Renal cortical epithelial cell (primary cell): ENCODE results near the gene GPSM1. TPM values are rescaled to one million over a fixed set of nuclear protein-coding genes. Genes with fewer than 3 reads are reported as not detected.

Experiments
- DNase-seq: peaks from one replicate; pipeline ENCODE4 v3.0.0-alpha.2; 2011; ENCODE audit warnings: low read depth
- total RNA-seq: library from RNA; depleted of rRNA; stranded (reverse); fragments of >200 nt; gene quantifications from 2 replicates; pipeline ENCODE4 v1.2.3, GENCODE V29; 2014

Gene GPSM1
- total RNA-seq, 1 donor from 2014 or later: 23.6 TPM

DNA sequence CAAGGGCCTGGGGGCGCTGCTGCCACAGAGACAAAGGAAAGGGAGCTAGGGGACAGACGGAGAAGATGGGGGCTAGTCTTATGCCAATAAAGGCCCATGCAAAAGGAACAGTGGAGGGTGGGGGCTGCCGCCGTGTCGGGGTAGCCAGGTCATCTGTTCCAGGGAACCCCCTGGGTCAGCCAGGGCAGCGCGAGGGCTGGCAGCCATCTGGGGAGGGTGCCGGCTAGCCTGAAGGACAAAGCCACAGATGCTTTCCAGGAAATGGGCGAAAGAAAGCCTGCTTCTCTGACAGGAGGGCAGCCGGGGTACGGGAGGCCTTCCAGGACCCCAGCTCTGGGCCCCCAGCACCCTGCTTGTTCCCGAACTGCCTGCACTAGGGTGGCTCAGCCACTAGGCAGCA is 47.8 kb downstream of the GPSM1 start:
- DNase-seq: no peak

DNA sequence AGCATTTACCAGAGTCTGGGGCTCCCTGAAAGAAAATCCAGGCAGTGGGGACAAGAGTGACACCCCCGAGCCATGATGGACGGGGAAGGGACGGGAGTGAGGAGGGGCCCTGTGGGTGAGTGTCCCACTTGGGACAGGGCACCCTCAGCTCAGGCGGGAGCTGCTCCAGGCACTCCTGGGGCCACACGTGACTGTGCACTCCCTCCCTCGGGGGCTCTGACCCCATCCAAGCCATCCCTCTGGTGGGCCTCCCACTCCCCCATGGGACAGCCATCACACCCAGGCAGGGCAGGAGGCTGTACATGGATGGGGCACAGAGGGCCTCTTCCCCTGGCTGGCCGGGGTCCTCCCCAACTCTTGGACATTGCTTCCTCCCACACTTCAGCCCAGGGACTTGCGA is 49.1 kb downstream of the GPSM1 start:
- DNase-seq: no peak

DNA sequence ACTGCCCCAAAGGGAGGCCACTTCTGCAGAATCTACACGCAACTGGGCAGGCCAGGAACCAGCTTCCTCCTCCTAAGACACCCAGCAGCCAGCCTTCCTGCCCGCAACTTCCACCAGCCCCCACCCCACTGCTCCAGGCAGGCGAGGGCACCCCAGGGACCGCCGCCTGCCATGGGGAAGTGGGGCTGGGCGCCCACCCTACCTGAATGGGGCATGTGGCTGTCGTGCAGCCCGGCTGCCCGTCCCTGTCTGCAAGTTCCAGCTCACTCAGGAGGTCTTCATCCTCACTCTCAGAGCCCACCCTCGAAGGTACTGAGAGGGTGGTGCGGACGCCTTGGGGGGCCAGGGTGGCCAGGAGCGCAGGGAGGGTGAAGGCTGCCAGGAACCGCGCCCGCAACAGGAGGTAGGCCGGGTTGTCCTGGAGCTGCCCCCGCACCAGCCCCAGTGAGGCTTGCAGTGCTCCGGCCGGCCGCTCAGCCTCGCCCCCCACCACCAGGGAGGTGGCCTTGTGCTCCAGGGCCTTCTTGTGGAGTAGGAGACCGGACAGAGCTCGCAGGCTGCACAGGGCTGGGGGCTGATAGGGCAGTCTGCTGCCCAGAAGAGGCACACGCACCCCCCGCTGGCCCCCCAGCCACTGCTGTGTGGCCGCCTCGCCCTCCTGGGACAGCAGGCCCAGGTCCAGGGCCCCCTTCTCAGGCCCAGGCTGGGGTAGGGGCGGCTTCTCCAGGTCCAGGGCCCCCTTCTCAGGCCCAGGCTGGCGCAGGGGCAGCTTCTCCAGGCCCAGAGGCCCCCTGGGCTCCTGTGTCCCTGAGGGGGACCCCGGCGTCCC is 50.2 kb downstream of the GPSM1 start:
- no peak for DNase-seq

DNA sequence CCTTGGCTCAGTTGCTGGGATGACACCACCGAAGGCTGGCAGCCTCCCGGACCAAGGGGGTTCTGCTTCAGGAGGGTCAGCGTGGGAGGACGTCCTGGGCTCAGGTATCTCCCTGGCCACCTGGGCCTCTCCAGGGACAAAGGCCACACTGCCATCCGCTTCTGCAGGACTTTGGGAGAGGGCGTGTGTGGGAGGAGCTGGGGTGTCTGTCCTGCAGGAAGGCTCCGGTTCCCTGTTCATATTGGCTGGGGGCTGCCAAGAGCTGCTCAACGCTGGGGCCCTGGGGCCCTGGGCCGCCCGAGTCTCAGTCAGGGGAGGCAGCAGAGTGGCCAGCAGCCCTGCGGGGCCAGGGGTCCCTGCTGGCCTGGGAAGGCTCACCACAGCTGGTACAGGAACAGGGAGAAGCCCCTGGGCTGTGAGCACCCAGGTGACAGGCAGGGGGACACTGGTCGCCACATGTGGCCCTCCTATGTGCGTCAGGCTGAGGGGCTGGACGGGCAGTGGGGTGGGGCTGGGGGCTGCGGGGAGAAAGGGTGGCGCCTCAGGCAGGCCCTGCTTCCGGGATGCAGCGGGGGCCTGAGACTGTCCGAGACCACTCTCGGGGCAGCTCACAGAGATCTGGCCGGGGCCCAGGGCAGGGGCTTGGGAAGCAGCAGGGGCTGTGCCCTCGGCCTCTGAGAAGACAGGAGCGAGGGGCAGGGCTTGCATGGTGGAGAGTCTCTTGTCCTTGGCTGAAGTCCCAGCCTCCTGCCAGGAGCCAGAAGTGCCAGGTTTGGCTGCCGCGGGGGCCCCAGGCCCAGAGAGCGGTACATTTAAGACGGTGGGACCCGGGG is 51.0 kb downstream of the GPSM1 start:
- no peak for DNase-seq

DNA sequence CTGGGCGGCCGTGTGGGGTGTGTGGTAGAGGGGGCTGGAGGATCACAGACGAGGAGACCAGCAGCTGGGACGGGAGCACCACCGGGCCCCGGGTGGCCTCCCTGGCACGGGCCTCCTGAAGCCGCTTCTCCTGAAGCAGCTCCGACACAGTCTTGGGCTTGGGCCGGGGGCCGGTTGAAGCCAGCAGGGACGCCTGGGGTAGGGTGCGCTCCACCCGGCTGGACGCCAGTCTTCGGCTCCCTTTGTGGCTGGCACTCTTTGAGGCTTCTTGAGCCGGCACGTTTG is 51.6 kb downstream of the GPSM1 start:
- DNase-seq: no peak

DNA sequence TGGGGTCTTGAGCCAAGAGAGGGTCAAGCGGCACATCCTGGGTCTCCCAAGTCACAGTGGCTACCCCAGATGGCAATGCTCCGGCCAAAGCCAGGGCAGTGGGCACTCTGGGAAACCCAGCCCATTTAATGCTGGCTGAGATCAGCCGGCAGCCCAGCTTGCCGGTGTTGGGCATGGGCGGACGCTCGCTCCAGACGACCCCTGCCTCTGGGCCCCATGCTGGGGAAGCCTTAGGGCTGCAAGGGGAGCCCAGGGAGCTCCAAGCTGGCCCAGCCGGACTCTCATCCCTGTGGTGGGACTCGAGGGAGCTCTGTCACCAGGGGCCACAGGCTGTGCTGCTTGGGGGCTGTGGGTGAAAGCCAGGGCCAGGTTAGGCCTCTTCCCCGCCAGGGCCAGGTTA is 52.1 kb downstream of the GPSM1 start:
- DNase-seq: no peak

DNA sequence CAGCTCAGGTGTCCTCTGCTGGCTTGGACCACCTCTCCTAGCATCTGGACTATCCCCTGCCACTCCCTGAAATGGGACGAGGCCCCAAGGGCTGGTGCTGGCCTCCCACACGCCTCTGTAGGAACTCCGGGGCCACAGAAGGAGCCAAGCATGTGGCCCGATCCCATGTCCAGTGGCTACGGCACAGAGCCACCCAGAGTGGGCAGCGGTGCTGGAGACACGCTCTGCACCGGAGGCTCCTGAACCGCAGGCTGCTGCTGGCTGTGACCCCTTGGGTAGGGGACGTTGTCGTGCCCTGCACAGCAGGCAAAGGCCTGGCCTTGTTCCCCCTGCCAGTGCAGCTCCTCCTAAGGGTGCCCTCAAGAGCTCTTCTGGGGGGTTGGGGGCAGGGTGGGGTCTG is 52.6 kb downstream of the GPSM1 start:
- no peak for DNase-seq

DNA sequence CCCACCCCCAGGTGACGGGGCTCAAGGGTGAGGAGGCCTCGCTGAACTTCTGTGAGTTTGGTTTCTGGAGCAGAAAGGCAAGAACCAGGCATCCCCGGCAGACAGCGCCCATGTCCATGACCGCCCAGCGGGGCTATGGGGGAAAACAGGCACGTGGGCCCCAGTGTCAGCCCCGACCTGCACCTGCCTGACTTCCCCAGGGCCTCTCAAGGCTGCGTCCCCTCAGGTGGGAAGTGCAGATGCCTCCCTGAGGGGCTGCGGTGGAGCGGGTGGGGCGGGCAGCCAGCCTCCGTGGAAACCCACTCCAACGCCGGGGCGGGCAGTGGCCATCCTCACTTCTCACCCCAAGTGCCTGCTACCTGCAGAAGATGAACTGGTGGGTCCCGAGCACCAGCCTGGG is 53.0 kb downstream of the GPSM1 start:
- no peak for DNase-seq

DNA sequence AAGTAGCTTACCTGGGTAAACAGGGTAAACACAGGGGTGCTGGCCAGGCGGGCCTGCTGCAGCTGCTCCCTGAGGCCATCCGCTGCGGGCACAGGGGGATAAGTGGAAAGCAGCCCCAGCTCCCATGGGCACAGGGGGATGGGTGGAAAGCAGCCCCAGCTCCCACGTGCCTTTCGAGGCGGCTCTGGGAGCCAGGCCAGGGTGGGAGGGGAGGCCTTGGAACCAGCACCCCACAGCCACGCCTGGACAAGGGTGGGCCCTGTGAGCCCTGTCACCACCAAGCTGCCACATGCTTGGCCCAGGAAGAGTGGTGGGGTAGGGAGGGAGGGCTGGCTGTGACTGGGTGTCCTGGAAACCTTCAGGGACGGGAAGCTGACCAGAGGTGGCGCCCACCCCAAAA is 54.0 kb downstream of the GPSM1 start:
- DNase-seq: no peak

DNA sequence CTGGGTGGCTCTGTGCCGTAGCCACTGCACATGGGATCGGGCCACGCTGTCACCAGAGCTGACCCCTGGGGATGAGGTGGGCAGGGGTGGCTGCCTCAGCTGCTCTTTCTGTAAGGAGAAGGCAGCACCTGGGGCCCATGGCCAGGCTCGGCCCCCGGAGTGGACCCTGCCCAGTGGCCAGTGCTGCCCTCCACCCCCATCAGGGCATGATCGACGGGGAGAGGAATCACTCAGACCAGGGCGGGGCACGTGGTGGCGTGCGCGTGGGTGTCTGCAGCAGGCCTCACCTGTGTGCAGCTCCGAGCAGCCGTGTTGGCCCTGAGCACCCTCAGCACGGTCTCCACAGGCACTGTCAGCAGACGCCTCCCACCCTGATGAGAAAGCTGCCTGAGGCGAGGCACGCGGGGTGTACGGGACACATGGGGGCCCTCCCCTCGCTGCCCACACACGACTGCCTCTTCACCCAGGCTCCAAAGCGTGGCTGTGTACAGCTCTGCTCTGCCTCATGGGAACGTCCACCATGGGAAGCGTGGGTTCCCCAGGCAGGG is 54.7 kb downstream of the GPSM1 start:
- no peak for DNase-seq

DNA sequence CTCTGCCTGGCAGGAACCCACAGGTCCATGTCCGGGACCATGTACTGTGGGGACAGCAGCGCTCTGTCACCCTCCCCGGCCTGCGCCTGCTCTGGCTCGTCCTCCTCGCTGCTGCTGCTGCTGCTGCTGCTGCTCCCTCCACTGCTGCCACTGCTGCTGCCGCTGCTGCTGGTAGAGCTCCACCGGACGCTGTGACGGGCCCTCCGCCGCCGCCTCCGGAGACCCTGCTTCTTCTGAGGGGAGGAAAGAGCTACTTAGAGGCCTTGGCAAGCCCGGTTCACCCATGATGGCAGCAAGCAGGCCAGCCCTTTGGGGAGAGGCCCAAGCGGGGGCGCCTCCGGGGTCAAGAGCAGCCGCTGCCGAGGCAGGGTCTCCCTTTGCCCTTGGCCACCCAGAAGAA is 56.1 kb downstream of the GPSM1 start:
- no peak for DNase-seq

DNA sequence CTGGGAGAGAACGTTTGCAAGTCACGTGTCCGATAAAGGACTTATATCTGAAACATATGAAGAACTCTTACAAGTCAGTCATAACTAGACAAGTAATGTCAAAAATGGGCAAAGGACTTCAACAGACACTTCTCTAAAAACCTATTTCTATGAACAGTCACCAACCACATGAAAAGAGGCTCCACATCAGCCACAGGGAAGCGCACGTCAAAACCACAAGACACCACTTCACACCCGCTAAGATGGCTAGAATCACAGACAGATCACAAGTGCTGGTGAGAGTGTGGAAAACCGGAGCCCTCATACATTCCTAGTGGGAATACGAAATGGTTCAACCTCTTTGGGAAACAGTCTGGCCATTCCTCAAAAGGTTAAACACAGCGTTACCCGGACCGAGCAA is 57.7 kb downstream of the GPSM1 start:
- DNase-seq: no peak

DNA sequence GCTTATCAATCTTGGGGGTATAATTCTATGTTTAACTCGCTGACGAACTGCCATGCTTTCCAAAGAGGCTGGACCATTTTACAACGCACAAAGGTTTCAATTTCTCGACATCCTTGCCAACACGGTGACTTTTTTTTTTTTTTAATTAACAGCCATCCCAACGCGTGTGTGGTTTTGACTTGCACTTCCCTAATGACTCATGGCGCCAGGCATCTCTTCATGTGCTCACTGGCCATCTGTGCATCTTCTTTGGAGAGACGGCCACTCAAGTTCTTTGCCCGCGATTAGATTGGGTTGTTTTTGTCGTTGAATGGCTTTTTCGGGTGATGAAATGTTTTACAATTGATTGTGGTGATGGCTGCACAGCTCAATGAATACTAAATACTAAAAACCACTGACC is 58.7 kb downstream of the GPSM1 start:
- DNase-seq: no peak

DNA sequence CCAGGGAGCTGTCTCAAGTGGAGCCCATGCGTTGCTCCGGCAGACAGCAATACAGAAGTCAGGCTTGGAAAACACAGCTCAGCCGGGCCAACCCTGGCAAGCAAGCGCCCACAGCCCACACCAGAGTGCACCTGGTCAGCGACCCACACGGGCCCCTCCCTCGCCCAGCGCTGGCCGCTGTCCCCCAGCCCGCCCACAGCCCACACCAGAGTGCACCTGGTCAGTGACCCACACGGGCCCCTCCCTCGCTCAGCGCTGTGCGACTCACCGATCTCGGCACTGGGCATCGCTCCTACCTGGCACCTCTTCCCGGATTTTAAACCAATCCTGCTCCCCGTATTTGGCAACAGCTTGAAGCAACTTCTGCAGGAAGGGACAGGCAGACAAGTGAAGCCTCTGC is 59.9 kb downstream of the GPSM1 start:
- no peak for DNase-seq

DNA sequence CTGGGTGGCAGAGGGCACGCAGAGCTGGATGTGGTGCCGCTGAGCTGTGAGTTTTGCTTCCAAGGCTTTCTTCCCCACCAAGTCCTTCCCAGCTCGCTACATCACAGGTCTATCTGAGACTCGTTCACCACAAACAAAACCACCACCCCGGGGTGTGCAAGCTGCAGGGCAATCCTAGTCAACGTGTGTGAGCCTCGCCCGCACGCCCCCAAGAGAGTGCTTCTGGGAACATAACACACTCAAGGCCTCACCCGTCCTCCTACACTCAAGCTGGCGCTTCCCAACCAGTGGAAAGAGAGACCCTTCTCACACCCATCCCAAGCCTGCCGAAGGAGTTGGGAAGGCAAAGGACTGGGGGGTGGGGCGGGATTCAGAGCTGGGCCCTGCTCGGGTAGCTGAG is 62.1 kb downstream of the GPSM1 start:
- no peak for DNase-seq

DNA sequence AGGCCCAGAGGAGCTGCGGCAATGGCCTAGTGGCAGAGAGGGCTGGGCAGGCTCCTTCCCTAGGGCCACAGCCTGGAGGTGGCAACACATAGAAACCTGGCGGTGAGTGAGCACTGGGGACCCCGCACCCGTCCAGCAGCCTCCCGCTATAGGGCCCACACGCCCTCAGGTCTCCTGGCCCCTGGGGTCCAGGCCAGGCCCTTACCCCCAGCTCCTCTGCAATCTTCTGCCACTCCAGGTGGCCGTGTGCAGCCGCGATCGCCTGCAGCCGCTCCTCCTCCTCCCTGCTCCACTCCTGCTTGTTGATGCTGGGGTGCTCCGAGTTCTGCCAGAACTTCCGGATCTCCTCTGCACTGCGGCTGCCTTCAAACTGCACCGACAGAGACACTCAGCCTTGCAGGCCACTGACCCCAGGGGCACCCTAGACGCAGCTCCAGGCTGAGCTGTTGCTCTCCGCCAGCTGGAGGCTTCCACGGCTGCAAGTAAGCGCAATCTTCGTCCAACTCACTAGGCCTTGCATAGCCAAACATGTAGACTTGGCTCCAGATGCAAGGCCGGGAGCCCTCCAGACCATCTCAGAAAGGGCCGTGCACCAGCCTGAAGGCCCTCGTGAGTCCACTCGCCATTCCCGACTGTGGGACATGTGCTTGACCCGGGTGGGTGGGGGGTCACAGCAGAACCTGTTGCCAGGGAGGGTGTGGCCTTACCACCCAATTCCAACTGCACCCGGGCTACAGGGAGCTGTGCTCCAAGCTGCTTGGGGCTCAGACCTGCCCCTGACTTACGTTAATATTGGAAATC is 64.6 kb downstream of the GPSM1 start:
- DNase-seq: no peak

DNA sequence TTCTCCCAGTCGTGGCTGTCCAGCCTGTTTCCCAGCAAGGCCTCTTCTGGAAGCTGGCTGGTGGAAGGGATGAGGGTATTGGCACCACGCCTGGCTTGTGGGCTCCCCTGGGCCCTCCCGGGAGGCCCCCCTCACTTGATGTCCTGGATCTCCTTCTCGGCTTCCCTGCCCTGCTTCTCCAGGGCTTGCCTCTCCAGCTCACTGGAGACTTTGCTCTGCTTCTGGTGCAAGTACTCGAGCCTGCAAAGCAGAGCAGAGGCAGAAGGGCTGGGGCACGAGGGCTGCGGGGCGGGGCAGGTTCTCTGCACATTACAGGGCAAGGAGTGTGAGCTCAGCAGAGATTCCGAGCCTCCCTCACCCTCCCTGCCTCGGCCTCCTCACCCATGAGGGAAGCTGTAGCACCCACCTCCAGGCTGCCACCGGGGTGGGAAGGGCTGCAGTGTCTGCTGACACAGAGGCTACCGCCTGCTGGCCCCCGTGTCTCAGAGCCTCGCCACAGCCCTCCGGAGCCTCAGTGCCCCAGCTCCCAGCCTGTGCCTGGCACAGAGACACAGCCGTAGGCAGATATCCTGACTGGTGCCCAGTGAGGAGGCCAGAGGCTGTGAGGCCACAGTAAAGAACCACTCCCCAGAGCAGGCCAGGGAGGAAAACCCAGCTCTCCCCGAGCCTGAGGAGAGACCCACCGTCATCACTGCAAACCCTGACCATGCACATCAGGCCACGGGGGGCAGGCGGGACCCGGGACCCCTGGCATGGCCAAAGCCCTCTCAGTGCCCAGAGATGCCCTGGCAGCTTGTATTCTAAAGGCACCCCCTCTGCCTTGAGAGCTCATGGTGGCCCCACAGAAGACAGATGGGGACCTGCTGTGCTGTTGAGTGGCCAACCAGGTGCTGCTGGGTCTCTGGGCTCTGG is 65.5 kb downstream of the GPSM1 start:
- DNase-seq: no peak

DNA sequence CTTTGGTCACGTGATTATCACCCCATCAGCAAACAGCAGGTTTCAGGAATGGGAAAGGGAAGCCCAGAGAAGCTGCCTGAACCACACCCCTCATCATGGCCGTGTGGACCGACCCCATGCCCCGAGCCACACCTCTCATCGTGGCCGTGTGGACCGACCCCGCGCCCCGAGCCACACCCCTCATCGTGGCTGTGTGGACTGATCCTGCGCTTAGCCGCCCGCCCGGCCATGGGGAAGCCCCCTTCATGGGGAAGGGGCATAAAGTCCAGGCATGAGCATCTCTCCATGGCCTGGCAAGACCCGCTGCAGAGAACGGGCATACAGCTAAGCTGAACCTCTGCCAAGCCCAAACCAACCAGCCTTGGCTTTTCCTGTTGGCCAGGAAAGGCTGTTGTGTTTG is 66.2 kb downstream of the GPSM1 start:
- no peak for DNase-seq

DNA sequence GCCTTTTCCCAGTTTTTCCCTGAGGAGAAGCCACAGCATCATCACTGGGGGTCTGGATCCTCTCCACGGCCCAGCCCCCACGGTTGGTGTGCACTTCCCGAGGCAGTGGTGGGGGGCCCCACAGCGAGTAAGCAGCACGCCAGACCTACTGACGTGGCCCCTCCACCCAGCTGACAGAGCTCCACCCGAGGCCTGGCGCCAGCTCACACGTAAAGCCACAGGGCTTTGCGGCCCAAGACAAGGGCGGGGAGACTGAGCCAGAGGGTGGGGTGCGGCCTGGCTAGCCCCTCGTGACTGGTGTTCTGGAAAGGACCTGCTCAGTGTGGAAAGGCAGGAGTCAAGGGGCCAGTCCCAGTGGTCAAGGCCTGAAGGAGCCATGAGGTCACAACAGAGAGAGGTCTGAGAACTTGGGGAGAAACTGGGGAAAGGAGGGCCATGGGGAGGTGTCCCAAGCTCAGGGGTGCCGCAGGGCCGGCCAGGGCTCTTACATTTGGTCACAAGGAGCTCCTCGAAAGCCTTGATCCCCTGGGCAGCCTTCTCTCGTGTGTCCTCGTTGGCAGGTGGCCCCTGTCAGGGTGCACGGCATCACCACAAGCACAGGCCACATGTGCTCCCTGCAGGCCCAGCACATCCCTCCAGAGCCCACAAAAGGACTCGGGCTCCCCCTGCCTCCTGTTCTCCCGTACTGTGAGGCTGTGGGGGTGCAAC is 67.1 kb downstream of the GPSM1 start:
- DNase-seq: no peak

DNA sequence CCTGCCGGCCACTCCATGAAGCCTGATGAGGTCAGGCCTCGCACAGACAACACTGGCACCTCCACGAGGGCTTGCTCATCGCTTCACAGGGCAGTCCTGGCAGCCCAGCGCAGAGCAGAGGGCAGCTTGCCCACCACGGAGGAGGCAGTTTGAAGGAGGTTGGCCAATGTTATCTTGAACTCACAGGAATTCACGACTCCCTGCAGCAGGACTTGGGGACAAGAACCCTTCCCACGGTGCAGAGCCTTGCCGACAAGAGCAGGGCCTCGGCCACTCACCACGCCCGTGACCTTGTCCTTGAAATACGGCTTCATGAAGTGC is 67.6 kb downstream of the GPSM1 start:
- no peak for DNase-seq
